Amniotic stem cell (primary cell): ENCODE results near the gene ZNF554.
A peak's percentile ranks its signal among the peaks of the same experiment; 100 is the strongest.

Experiments used
- DNase-seq: peaks from one replicate; lab custom pipeline; 2025; lab: John Stamatoyannopoulos, UW

Gene ZNF554

GRCh38 chr19:2819540-2820111 lies at the start of gene ZNF554:
Gene ZNF554, plus strand, starts transcription at chr19:2819868. Its CDS starts 204 bp downstream, at chr19:2820072.
- peak; percentile 91 for DNase-seq

- no peak for DNase-seq
Observed at GRCh38 chr19:2770055-2771013, 49.3 kb upstream of the ZNF554 start.

GRCh38 chr19:2771786-2772674 lies 47.6 kb upstream of the ZNF554 start:
- no peak for DNase-seq

- DNase-seq = no peak
Observed at GRCh38 chr19:2774083-2774679, 45.5 kb upstream of the ZNF554 start.

GRCh38 chr19:2774953-2775555 lies 44.6 kb upstream of the ZNF554 start:
- no peak for DNase-seq

- DNase-seq = no peak
Observed at GRCh38 chr19:2775556-2776430, 43.9 kb upstream of the ZNF554 start.

GRCh38 chr19:2777952-2778683 lies 41.5 kb upstream of the ZNF554 start:
- no peak for DNase-seq

GRCh38 chr19:2779121-2779740 lies 40.4 kb upstream of the ZNF554 start:
- DNase-seq = no peak

GRCh38 chr19:2780284-2780683 lies 39.4 kb upstream of the ZNF554 start:
- no peak for DNase-seq

GRCh38 chr19:2782329-2782935 lies 37.2 kb upstream of the ZNF554 start:
- DNase-seq = no peak

- DNase-seq = peak; percentile 99
Observed at GRCh38 chr19:2782936-2783780, 36.5 kb upstream of the ZNF554 start, which contains the start of gene SGTA. Gene SGTA, minus strand, starts transcription at chr19:2783273. Its CDS starts 14,205 bp downstream, at chr19:2769068.

- no peak for DNase-seq
Observed at GRCh38 chr19:2783781-2784145, 35.9 kb upstream of the ZNF554 start.

- peak; percentile 98 for DNase-seq
Observed at GRCh38 chr19:2785244-2785997, 34.2 kb upstream of the ZNF554 start, which contains the start of gene THOP1. Gene THOP1, plus strand, starts transcription at chr19:2785503. Its CDS starts 160 bp downstream, at chr19:2785663.

GRCh38 chr19:2787115-2787514 lies 32.6 kb upstream of the ZNF554 start:
- no peak for DNase-seq

- DNase-seq = no peak
Observed at GRCh38 chr19:2788237-2788636, 31.4 kb upstream of the ZNF554 start.

GRCh38 chr19:2790194-2790556 lies 29.5 kb upstream of the ZNF554 start:
- DNase-seq = no peak
